Gastrocnemius medialis (tissue), 4 donors: ENCODE results near the gene FARP1.

Experiments used
- CTCF ChIP-seq, 5 experiments: fragments of 450-650 bp in 3 of 5; fragments of 200-600 bp in 2 of 5; sonication (generic) in 2 of 5; IDR thresholded peaks in 4 of 5; conservative IDR thresholded peaks in 1 of 5; 1 replicate in 4 of 5; 2 replicates in 1 of 5; pipeline ENCODE4 v1.5.1; 2016 to 2019; ENCODE audit warnings: antibody characterized with exemption in 5 of 5, mild to moderate bottlenecking in 3 of 5, moderate library complexity in 3 of 5
- POLR2A ChIP-seq, 2 donors: fragments of 450-650 bp; IDR thresholded peaks; one replicate each; pipeline ENCODE4 v1.6.1; 2017; ENCODE audit warnings: antibody characterized with exemption in 2 of 2, mild to moderate bottlenecking in 2 of 2, moderate library complexity in 2 of 2

GRCh38 chr13:98456413-98456845 lies 313.5 kb downstream of the FARP1 start:
- TF ChIP-seq CTCF (IDR thresholded peaks at IDR 0.05 in 4 of 5, conservative IDR thresholded peaks at IDR 0.05 in 1 of 5): no peak
- TF ChIP-seq POLR2A (IDR thresholded peaks at IDR 0.05): no peak
